NK-92 (cell line): ENCODE measurements around the gene KCNJ11.

Source experiments
- DNase-seq: peaks from one replicate; lab custom pipeline; 2025; ENCODE audit not compliant: unreplicated experiment; lab: John Stamatoyannopoulos, UW

Gene KCNJ11

GRCh38 chr11:17369094-17369493 lies 19.4 kb downstream of the KCNJ11 start:
- DNase-seq, result no peak

GRCh38 chr11:17368551-17368950 lies 19.9 kb downstream of the KCNJ11 start:
- DNase-seq, result no peak

GRCh38 chr11:17366495-17366894 lies 22.0 kb downstream of the KCNJ11 start:
- DNase-seq, result no peak

- no peak for DNase-seq
Observed at GRCh38 chr11:17354601-17354991, 33.9 kb downstream of the KCNJ11 start.

- DNase-seq, result no peak
Observed at GRCh38 chr11:17353821-17354600, 34.4 kb downstream of the KCNJ11 start.

- DNase-seq, result no peak
Observed at GRCh38 chr11:17352950-17353820, 35.3 kb downstream of the KCNJ11 start.

- DNase-seq, result no peak
Observed at GRCh38 chr11:17351510-17352176, 36.8 kb downstream of the KCNJ11 start, which contains the start of gene NCR3LG1. NCR3LG1 (plus strand) TSS chr11:17351800; CDS start chr11:17351970, 170 bp downstream.

GRCh38 chr11:17351172-17351509 lies 37.3 kb downstream of the KCNJ11 start:
- no peak for DNase-seq

GRCh38 chr11:17350455-17351171 lies 37.8 kb downstream of the KCNJ11 start:
- DNase-seq, result no peak

- no peak for DNase-seq
Observed at GRCh38 chr11:17347676-17348075, 40.8 kb downstream of the KCNJ11 start.

- DNase-seq, result no peak
Observed at GRCh38 chr11:17343907-17344306, 44.6 kb downstream of the KCNJ11 start.

GRCh38 chr11:17343257-17343656 lies 45.2 kb downstream of the KCNJ11 start:
- DNase-seq, result no peak
